HepG2 (cell line): ENCODE results near the gene TMCO4. TPM values are rescaled to one million over a fixed set of nuclear protein-coding genes. Genes with fewer than 3 reads are reported as not detected.
A peak's percentile ranks its signal among the peaks of the same experiment; 100 is the strongest.

Experiments used
- ASH2L ChIP-seq: fragments of 300-600, 200-600 bp; sonication (generic); IDR thresholded peaks from 2 replicates; pipeline ENCODE4 v1.7.0; 2017; ENCODE audit warnings: low read depth, mild to moderate bottlenecking, moderate library complexity, mixed read lengths, low read length; ENCODE audit not compliant: insufficient read length
- BCL6 ChIP-seq: IDR thresholded peaks from 2 replicates; pipeline ENCODE4 v1.6.1; 2016; ENCODE audit warnings: missing genetic modification reagents, missing compliant biosample characterization
- CREM ChIP-seq, 2 experiments: sonication (generic) in 1 of 2; formaldehyde crosslinking in 1 of 2; IDR thresholded peaks; 2 replicates each; pipeline versions ENCODE4 v1.4.0 to v1.6.1; 2016 to 2020; ENCODE audit warnings: antibody characterized with exemption in 1 of 2, mild to moderate bottlenecking in 1 of 2, missing genetic modification reagents in 1 of 2
- GATAD2A ChIP-seq: IDR thresholded peaks from 2 replicates; pipeline ENCODE4 v1.6.1; 2016
- NPAS2 ChIP-seq: sonication (generic); formaldehyde crosslinking; IDR thresholded peaks from 2 replicates; pipeline ENCODE4 v1.8.0; 2022; ENCODE audit warnings: mild to moderate bottlenecking, missing genetic modification reagents, borderline replicate concordance
- PLRG1 ChIP-seq: fragments of 450-650 bp; conservative IDR thresholded peaks from 2 replicates; pipeline ENCODE4 v1.6.1; 2016
- POLR2A ChIP-seq, 2 experiments: IDR thresholded peaks; 2 replicates each; pipeline ENCODE4 v1.6.1; 2011; ENCODE audit warnings: low read depth in 2 of 2, low read length in 2 of 2, mild to moderate bottlenecking in 1 of 2, moderate library complexity in 1 of 2; ENCODE audit not compliant: insufficient read depth in 1 of 2
- PRMT3 ChIP-seq: sonication (generic); formaldehyde crosslinking; IDR thresholded peaks from 2 replicates; pipeline ENCODE4 v1.8.1; 2022; ENCODE audit warnings: low read depth, mild to moderate bottlenecking, moderate library complexity, missing genetic modification reagents, borderline replicate concordance
- SAFB2 ChIP-seq: sonication (generic); formaldehyde crosslinking; IDR thresholded peaks from 2 replicates; pipeline ENCODE4 v1.5.1; 2020; ENCODE audit warnings: missing genetic modification reagents, low read depth, mild to moderate bottlenecking, borderline replicate concordance
- SALL1 ChIP-seq: sonication (generic); formaldehyde crosslinking; IDR thresholded peaks from 2 replicates; pipeline ENCODE4 v1.8.0; 2022; ENCODE audit warnings: mild to moderate bottlenecking, missing genetic modification reagents
- SAP130 ChIP-seq: IDR thresholded peaks from 2 replicates; pipeline ENCODE4 v1.6.1; 2016; ENCODE audit warnings: low read depth
- SIX4 ChIP-seq: sonication (generic); formaldehyde crosslinking; IDR thresholded peaks from 2 replicates; pipeline ENCODE4 v1.4.0; 2020; ENCODE audit warnings: missing genetic modification reagents
- TAF15 ChIP-seq: fragments of 200-400 bp; formaldehyde crosslinking; IDR thresholded peaks from one replicate; pipeline ENCODE4 v1.6.1; 2018; ENCODE audit warnings: mild to moderate bottlenecking, low read depth, low read length; ENCODE audit not compliant: poor library complexity, severe bottlenecking
- TFAP4 ChIP-seq: sonication (generic); IDR thresholded peaks from 2 replicates; pipeline ENCODE4 v1.6.1; 2016; ENCODE audit warnings: low read depth, borderline replicate concordance
- ZBTB3 ChIP-seq: sonication (generic); formaldehyde crosslinking; IDR thresholded peaks from 2 replicates; pipeline ENCODE4 v1.4.0; 2020; ENCODE audit warnings: low read depth, mild to moderate bottlenecking, moderate library complexity, missing genetic modification reagents, borderline replicate concordance
- ZBTB46 ChIP-seq: sonication (generic); formaldehyde crosslinking; IDR thresholded peaks from 2 replicates; pipeline ENCODE4 v1.4.0; 2020; ENCODE audit warnings: mild to moderate bottlenecking, missing genetic modification reagents, borderline replicate concordance
- ZKSCAN8 ChIP-seq: IDR thresholded peaks from 2 replicates; pipeline ENCODE4 v1.6.1; 2016; ENCODE audit warnings: borderline replicate concordance, missing genetic modification reagents, missing compliant biosample characterization
- ZNF367 ChIP-seq: sonication (generic); formaldehyde crosslinking; IDR thresholded peaks from 2 replicates; pipeline ENCODE4 v1.4.0; 2020; ENCODE audit warnings: missing genetic modification reagents, borderline replicate concordance
- ZNF556 ChIP-seq: sonication (generic); formaldehyde crosslinking; IDR thresholded peaks from 2 replicates; pipeline ENCODE4 v1.4.0; 2020; ENCODE audit warnings: mild to moderate bottlenecking, missing genetic modification reagents, borderline replicate concordance
- ZNF562 ChIP-seq: sonication (generic); formaldehyde crosslinking; IDR thresholded peaks from 2 replicates; pipeline ENCODE4 v1.8.0; 2022; ENCODE audit warnings: missing genetic modification reagents, borderline replicate concordance
- ZNF614 ChIP-seq: IDR thresholded peaks from 2 replicates; pipeline ENCODE4 v1.6.1; 2018; ENCODE audit warnings: missing biosample characterization, missing genetic modification reagents, inconsistent platforms, borderline replicate concordance
- ZNF678 ChIP-seq: sonication (generic); formaldehyde crosslinking; IDR thresholded peaks from 2 replicates; pipeline ENCODE4 v1.4.0; 2020; ENCODE audit warnings: mild to moderate bottlenecking, missing genetic modification reagents
- ZNF687 ChIP-seq: sonication (generic); formaldehyde crosslinking; IDR thresholded peaks from 2 replicates; pipeline ENCODE4 v1.5.1; 2020; ENCODE audit warnings: mild to moderate bottlenecking, missing genetic modification reagents, moderate library complexity
- ZNF768 ChIP-seq: sonication (generic); formaldehyde crosslinking; IDR thresholded peaks from 2 replicates; pipeline ENCODE4 v1.4.0; 2020; ENCODE audit warnings: missing genetic modification reagents
- ZNF772 ChIP-seq: sonication (generic); formaldehyde crosslinking; IDR thresholded peaks from 2 replicates; pipeline ENCODE4 v1.5.0; 2020; ENCODE audit warnings: mild to moderate bottlenecking, missing genetic modification reagents
- polyA plus RNA-seq, 8 experiments: library from polyadenylated mRNA; depleted of rRNA in 3 of 8; stranded (reverse) in 7 of 8; unstranded in 1 of 8; fragments of >200 nt; fragmentation: Illumina TruSeq in 4 of 8; extraction: Trizol in 4 of 8; gene quantifications; 2 replicates each; pipeline versions ENCODE4 v1.2.1 to v1.2.3, GENCODE V29; 2011 to 2016; ENCODE audit warnings: low read depth in 4 of 8, missing spikeins in 1 of 8, mixed read lengths in 1 of 8; ENCODE audit not compliant: insufficient read depth in 1 of 8
- total RNA-seq, 5 experiments: library from RNA; depleted of rRNA; stranded (reverse); fragments of >200 nt; fragmentation: Illumina TruSeq; extraction: Trizol; gene quantifications; 2 replicates each; pipeline ENCODE4 v1.2.3, GENCODE V29; 2016; ENCODE audit warnings: low read depth in 1 of 5

TMCO4 gene
- total and polyA plus RNA-seq, 2 of the 13 experiments (the other 11 are each of a cell fraction or from before 2014, with no cell fraction given), result 2.1 to 4.1 TPM

- TF ChIP-seq ZNF562 (no peak), ZNF556 (CRISPR knock-in tag) (no peak), PLRG1 (no peak), ZNF772 (CRISPR knock-in tag) (no peak), SAP130 (CRISPR knock-in tag) (0 out of 2 replicates have a peak, but pooled peaks have one; percentile 34), SIX4 (CRISPR knock-in tag) (no peak), ZBTB46 (CRISPR knock-in tag) (no peak), ASH2L (no peak), ZNF614 (CRISPR knock-in tag) (0 out of 2 replicates have a peak, but pooled peaks have one; percentile 45), NPAS2 (no peak), ZKSCAN8 (no peak), TFAP4 (peak; percentile 83; the same call in 1 of the 2 replicates), ZNF687 (peak; percentile 72), GATAD2A (0 out of 2 replicates have a peak, but pooled peaks have one; percentile 21), ZNF768 (CRISPR knock-in tag) (no peak), ZNF678 (CRISPR knock-in tag) (no peak), ZBTB3 (CRISPR knock-in tag) (no peak), BCL6 (CRISPR knock-in tag) (peak; percentile 43; the same call in 1 of the 2 replicates), POLR2A (IDR thresholded peaks at IDR 0.05; ENCODE audit: insufficient read depth in 1 of 2, low read depth in 2 of 2, low read length in 2 of 2) (no peak), SAFB2 (CRISPR knock-in tag) (no peak), PRMT3 (CRISPR knock-in tag) (no peak), ZNF367 (CRISPR knock-in tag) (no peak), SALL1 (CRISPR knock-in tag) (peak; percentile 65), TAF15 (no peak), CREM (IDR thresholded peaks at IDR 0.05) (no peak), CREM (CRISPR knock-in tag; IDR thresholded peaks at IDR 0.05) (no peak)
These were observed 148.5 kb downstream of the TMCO4 start (continued) for GRCh38 chr1:19651141-19651737.
